HG03139 (cell line): ENCODE results near the gene CPNE8.
"Not testable (repeated sequence)": the region's sequence is repeated elsewhere in the genome, so short reads cannot be mapped to it uniquely, and the experiment has no call there.

ENCODE experiments used
- ATAC-seq: cut with Tn5 transposase; IDR thresholded peaks from one replicate; pipeline ENCODE4 v1.9.1; 2021; ENCODE audit not compliant: unreplicated experiment

CPNE8 gene

GRCh38 chr12:38744041-38744440, 161.3 kb downstream of the CPNE8 start:
- ATAC-seq: no peak

- ATAC-seq: not testable (repeated sequence)
These were observed 162.9 kb downstream of the CPNE8 start for GRCh38 chr12:38742496-38742895.

GRCh38 chr12:38736821-38737220, 168.6 kb downstream of the CPNE8 start:
- no peak for ATAC-seq

- ATAC-seq: no peak
These were observed 172.6 kb downstream of the CPNE8 start for GRCh38 chr12:38732761-38733160.

GRCh38 chr12:38728894-38729293, 176.5 kb downstream of the CPNE8 start:
- no peak for ATAC-seq

- no peak for ATAC-seq
These were observed 183.7 kb downstream of the CPNE8 start for GRCh38 chr12:38721611-38722252.

GRCh38 chr12:38720661-38721060, 184.7 kb downstream of the CPNE8 start:
- ATAC-seq: no peak

GRCh38 chr12:38713294-38713693, 192.1 kb downstream of the CPNE8 start:
- no peak for ATAC-seq

GRCh38 chr12:38711054-38711453, 194.3 kb downstream of the CPNE8 start:
- no peak for ATAC-seq

GRCh38 chr12:38708466-38708865, 196.9 kb downstream of the CPNE8 start:
- no peak for ATAC-seq

- no peak for ATAC-seq
These were observed 197.7 kb downstream of the CPNE8 start for GRCh38 chr12:38707648-38708047.

- ATAC-seq: no peak
These were observed 208.1 kb downstream of the CPNE8 start for GRCh38 chr12:38697289-38697688.

GRCh38 chr12:38695057-38695456, 210.3 kb downstream of the CPNE8 start:
- ATAC-seq: no peak

GRCh38 chr12:38691164-38691563, 214.2 kb downstream of the CPNE8 start:
- no peak for ATAC-seq

- ATAC-seq: no peak
These were observed 214.7 kb downstream of the CPNE8 start for GRCh38 chr12:38690646-38691045.

- ATAC-seq: no peak
These were observed 215.7 kb downstream of the CPNE8 start for GRCh38 chr12:38689704-38690103.

- no peak for ATAC-seq
These were observed 216.2 kb downstream of the CPNE8 start for GRCh38 chr12:38689195-38689594.

GRCh38 chr12:38682521-38682920, 222.9 kb downstream of the CPNE8 start:
- ATAC-seq: no peak

- no peak for ATAC-seq
These were observed 235.9 kb downstream of the CPNE8 start for GRCh38 chr12:38669530-38669929.

- ATAC-seq: no peak
These were observed 236.3 kb downstream of the CPNE8 start for GRCh38 chr12:38669081-38669480.

GRCh38 chr12:38666425-38666824, 239.0 kb downstream of the CPNE8 start:
- no peak for ATAC-seq

GRCh38 chr12:38664661-38665269, 240.6 kb downstream of the CPNE8 start:
- ATAC-seq: peak; percentile 71

- ATAC-seq: no peak
These were observed 242.6 kb downstream of the CPNE8 start for GRCh38 chr12:38662829-38663228.
